Neural cell (in vitro differentiated cells): ENCODE measurements around the gene ALDH3A2. TPM values are rescaled to one million over a fixed set of nuclear protein-coding genes. Genes with fewer than 3 reads are reported as not detected.

ENCODE experiments used
- H2AFZ ChIP-seq: fragments of 200-600, 300-800 bp; sonication (generic), shearing (Covaris generic); 2 replicates; pipeline ENCODE4 v1.6.0; 2014; ENCODE audit warnings: low read depth, mild to moderate bottlenecking, antibody characterized with exemption, low read length, moderate library complexity
- H3F3A ChIP-seq: fragments of 200-600 bp; shearing (Covaris generic); 2 replicates; pipeline ENCODE4 v1.6.1; 2016; ENCODE audit warnings: mild to moderate bottlenecking, moderate library complexity, mixed read lengths, antibody characterized with exemption, low read length; ENCODE audit not compliant: insufficient read depth, poor library complexity, severe bottlenecking
- H3K27ac ChIP-seq: fragments of 200-600, 300-800 bp; sonication (generic), shearing (Covaris generic); 2 replicates; pipeline ENCODE4 v1.5.1; 2014; ENCODE audit warnings: mild to moderate bottlenecking, low read length, moderate library complexity
- H3K27me3 ChIP-seq: fragments of 300-800, 200-600 bp; sonication (generic), shearing (Covaris generic); 2 replicates; pipeline ENCODE4 v1.6.0; 2014; ENCODE audit warnings: mild to moderate bottlenecking, low read depth, low read length, moderate library complexity; ENCODE audit not compliant: insufficient read depth
- H3K36me3 ChIP-seq: fragments of 300-800, 200-600 bp; sonication (generic), shearing (Covaris generic); 2 replicates; pipeline ENCODE4 v1.5.1; 2014; ENCODE audit warnings: mild to moderate bottlenecking, antibody characterized with exemption, low read length, moderate library complexity; ENCODE audit not compliant: insufficient read depth
- H3K4me2 ChIP-seq: fragments of 300-800, 200-600 bp; sonication (generic), shearing (Covaris generic); 2 replicates; pipeline ENCODE4 v1.6.0; 2014; ENCODE audit warnings: mild to moderate bottlenecking, low read length
- H3K4me3 ChIP-seq: fragments of 300-800, 200-600 bp; sonication (generic), shearing (Covaris generic); 2 replicates; pipeline ENCODE4 v1.5.1; 2014; ENCODE audit warnings: mild to moderate bottlenecking, low read length, moderate library complexity
- H3K79me2 ChIP-seq: fragments of 200-600 bp; shearing (Covaris generic); replicated peaks from 2 replicates; pipeline ENCODE4 v1.6.0; 2014; ENCODE audit warnings: mild to moderate bottlenecking, low read length, moderate library complexity; ENCODE audit not compliant: insufficient read depth
- H3K9ac ChIP-seq: fragments of 300-800, 200-600 bp; sonication (generic), shearing (Covaris generic); 2 replicates; pipeline ENCODE4 v1.6.1; 2016; ENCODE audit warnings: mild to moderate bottlenecking, low read length, mixed read lengths
- H3K9me2 ChIP-seq: fragments of 200-600 bp; shearing (Covaris generic); 2 replicates; pipeline ENCODE4 v1.6.1; 2016; ENCODE audit warnings: mild to moderate bottlenecking, low read length, mixed read lengths; ENCODE audit not compliant: insufficient read depth
- H3K9me3 ChIP-seq: fragments of 200-600, 300-800 bp; sonication (generic), shearing (Covaris generic); 2 replicates; pipeline ENCODE4 v1.6.1; 2016; ENCODE audit warnings: mild to moderate bottlenecking, mixed run types, low read length, moderate library complexity, mixed read lengths
- H4K20me1 ChIP-seq: fragments of 200-600 bp; shearing (Covaris generic); 2 replicates; pipeline ENCODE4 v1.6.1; 2016; ENCODE audit warnings: mild to moderate bottlenecking, mixed run types; ENCODE audit not compliant: insufficient read depth
- CTCF ChIP-seq: fragments of 450-650 bp; IDR thresholded peaks from 2 replicates; pipeline ENCODE4 v1.5.1; 2014; ENCODE audit warnings: antibody characterized with exemption, mild to moderate bottlenecking, moderate library complexity; ENCODE audit not compliant: poor library complexity, severe bottlenecking
- EP300 ChIP-seq: fragments of 450-650 bp; conservative IDR thresholded peaks from 2 replicates; pipeline ENCODE4 v1.6.1; 2014; ENCODE audit warnings: antibody characterized with exemption, mild to moderate bottlenecking, moderate library complexity; ENCODE audit not compliant: poor library complexity, severe bottlenecking
- EZH2 ChIP-seq: fragments of 200-600, 300-800 bp; shearing (Covaris generic), sonication (generic); IDR thresholded peaks from 2 replicates; pipeline ENCODE4 v1.6.1; 2014; ENCODE audit warnings: antibody characterized with exemption, low read length, borderline replicate concordance, mild to moderate bottlenecking; ENCODE audit not compliant: insufficient read depth, poor library complexity, severe bottlenecking
- MXI1 ChIP-seq: fragments of 450-650 bp; conservative IDR thresholded peaks from 2 replicates; pipeline ENCODE4 v1.6.1; 2014; ENCODE audit warnings: antibody characterized with exemption, mild to moderate bottlenecking; ENCODE audit not compliant: poor library complexity, severe bottlenecking
- POLR2AphosphoS5 ChIP-seq: IDR thresholded peaks from 2 replicates; pipeline ENCODE4 v1.6.1; 2012
- RAD21 ChIP-seq: fragments of 450-650 bp; conservative IDR thresholded peaks from 2 replicates; pipeline ENCODE4 v1.6.1; 2014; ENCODE audit warnings: antibody characterized with exemption, mild to moderate bottlenecking, moderate library complexity
- REST ChIP-seq: IDR thresholded peaks from 2 replicates; pipeline ENCODE4 v1.6.1; 2012; ENCODE audit warnings: borderline replicate concordance
- SMC3 ChIP-seq: fragments of 450-650 bp; conservative IDR thresholded peaks from 2 replicates; pipeline ENCODE4 v1.6.1; 2014; ENCODE audit warnings: antibody characterized with exemption, mild to moderate bottlenecking, moderate library complexity; ENCODE audit not compliant: poor library complexity
- TAF1 ChIP-seq: IDR thresholded peaks from 2 replicates; pipeline ENCODE4 v1.6.1; 2012; ENCODE audit warnings: low read depth
- polyA plus RNA-seq: library from polyadenylated mRNA; depleted of rRNA; stranded (reverse); fragments of >200 nt; gene quantifications from 2 replicates; pipeline ENCODE4 v1.2.3, GENCODE V29; 2014

ALDH3A2 gene
- polyA plus RNA-seq, 1 donor from 2014 or later = 51.2 TPM

GRCh38 chr17:19673623-19674022, 25.1 kb downstream of the ALDH3A2 start:
- no peak overlapping the region for H3K9ac ChIP-seq
- H3K27me3 ChIP-seq = no peaks in the 10 kb centered on the region
- no peaks in the 10 kb centered on the region for H3K79me2 ChIP-seq
- no peaks in the 10 kb centered on the region for H3F3A ChIP-seq
- no peak overlapping the region for H3K4me2 ChIP-seq
- no peak overlapping the region for H3K4me3 ChIP-seq
- H2AFZ ChIP-seq = no peak overlapping the region
- TF ChIP-seq EZH2 = no peak
- no peak for TF ChIP-seq TAF1
- TF ChIP-seq EP300 = no peak
- TF ChIP-seq CTCF = no peak
- no peak for TF ChIP-seq POLR2AphosphoS5
- TF ChIP-seq SMC3 = no peak
- TF ChIP-seq RAD21 = no peak
- TF ChIP-seq REST = no peak
- TF ChIP-seq MXI1 = no peak
- H3K36me3 ChIP-seq = peaks cover 5% of the 10 kb centered on the region
- no peaks in the 10 kb centered on the region for H4K20me1 ChIP-seq
- no peaks in the 10 kb centered on the region for H3K9me3 ChIP-seq
- no peaks in the 10 kb centered on the region for H3K9me2 ChIP-seq
- no peak overlapping the region for H3K27ac ChIP-seq

GRCh38 chr17:19676896-19677295, 28.3 kb downstream of the ALDH3A2 start:
- Histone ChIP-seq H3K4me2 (no peak overlapping the region), H3K36me3 (peaks cover 5% of the 10 kb centered on the region), H3K4me3 (no peak overlapping the region)

More at GRCh38 chr17:19676896-19677295, 28.3 kb downstream of the ALDH3A2 start:
- no peak overlapping the region for H3K27ac ChIP-seq
- no peaks in the 10 kb centered on the region for H3F3A ChIP-seq
- no peak for TF ChIP-seq REST
- TF ChIP-seq EP300 = no peak
- TF ChIP-seq TAF1 = no peak
- TF ChIP-seq POLR2AphosphoS5 = no peak
- no peak for TF ChIP-seq CTCF
- no peak for TF ChIP-seq MXI1
- no peak for TF ChIP-seq SMC3
- no peak for TF ChIP-seq RAD21
- TF ChIP-seq EZH2 = no peak
- H4K20me1 ChIP-seq = no peaks in the 10 kb centered on the region
- no peaks in the 10 kb centered on the region for H3K27me3 ChIP-seq
- no peaks in the 10 kb centered on the region for H3K9me2 ChIP-seq
- no peaks in the 10 kb centered on the region for H3K79me2 ChIP-seq
- no peak overlapping the region for H2AFZ ChIP-seq
- H3K9me3 ChIP-seq = no peaks in the 10 kb centered on the region
- H3K9ac ChIP-seq = no peak overlapping the region
